GM19238 (cell line): ENCODE results near the gene CARD14.
"Not testable (repeated sequence)": the region's sequence is repeated elsewhere in the genome, so short reads cannot be mapped to it uniquely, and the experiment has no call there.

Source experiments
- DNase-seq: peaks from one replicate; pipeline ENCODE4 v3.0.0; 2011; ENCODE audit warnings: low spot score; ENCODE audit not compliant: insufficient read length

CARD14 gene

DNA sequence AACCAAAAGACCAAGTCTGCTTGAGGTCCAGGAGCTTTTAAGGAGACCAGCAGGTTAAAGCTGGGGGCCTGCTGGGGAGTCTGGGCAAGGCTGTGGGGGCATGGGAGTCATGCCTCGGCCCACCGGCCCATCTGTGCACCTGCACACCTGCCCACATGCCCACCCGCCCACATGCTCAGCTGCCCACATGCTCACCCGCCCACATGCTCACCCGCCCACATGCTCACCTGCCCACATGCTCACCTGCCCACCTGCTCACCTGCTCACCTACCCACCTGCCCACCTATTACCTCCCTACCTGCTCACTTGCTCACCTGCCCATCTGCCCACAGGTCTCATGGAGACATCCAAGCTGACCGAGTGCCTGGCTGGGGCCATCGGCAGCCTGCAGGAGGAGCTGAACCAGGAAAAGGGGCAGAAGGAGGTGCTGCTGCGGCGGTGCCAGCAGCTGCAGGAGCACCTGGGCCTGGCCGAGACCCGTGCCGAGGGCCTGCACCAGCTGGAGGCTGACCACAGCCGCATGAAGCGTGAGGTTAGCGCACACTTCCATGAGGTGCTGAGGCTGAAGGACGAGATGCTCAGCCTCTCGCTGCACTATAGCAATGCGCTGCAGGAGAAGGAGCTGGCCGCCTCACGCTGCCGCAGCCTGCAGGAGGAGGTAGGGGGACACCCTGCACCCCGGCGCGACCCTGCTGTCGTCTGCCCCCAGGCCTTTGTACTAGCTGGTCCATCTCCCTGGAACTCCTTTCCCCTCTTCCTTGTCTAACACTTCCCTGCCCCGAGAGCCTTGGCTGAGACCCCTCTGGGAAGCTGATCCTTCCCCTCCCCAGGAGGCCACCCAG is 14.0 kb downstream of the CARD14 start:
- DNase-seq, result no peak

DNA sequence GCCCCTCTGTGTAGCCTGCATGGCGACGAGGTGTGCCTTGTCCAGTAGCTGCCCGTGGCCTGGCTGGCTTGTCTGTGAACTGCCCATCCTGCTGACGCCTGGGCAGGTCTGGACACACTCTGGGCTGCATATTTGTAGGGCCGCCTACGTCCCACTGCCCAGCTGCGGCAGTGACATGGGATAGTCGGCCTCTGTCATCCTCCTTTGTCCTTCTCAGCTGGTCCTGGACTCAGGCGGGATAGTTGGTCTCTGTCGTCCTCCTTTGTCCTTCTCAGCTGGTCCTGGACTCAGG is 14.5 kb downstream of the CARD14 start:
- no peak for DNase-seq

DNA sequence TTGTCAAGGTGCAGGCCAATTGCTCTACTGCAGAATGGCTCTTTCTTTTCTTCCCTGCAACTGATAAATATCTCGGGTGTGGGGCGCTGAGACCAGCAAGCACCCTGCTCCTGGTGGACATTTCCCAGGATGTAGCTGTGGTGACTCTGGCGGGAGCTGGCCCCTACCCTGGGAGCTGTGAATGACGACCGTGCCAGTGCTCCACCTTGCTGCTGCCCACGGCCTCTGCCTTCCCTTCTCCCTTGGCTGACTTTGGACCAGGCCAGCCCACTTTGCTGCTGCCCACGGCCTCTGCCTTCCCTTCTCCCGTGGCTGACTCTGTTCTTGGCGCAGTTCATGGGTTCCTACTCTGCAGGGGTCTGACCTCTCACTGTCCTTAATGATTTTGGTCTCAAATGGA is 16.1 kb downstream of the CARD14 start:
- DNase-seq, result no peak

DNA sequence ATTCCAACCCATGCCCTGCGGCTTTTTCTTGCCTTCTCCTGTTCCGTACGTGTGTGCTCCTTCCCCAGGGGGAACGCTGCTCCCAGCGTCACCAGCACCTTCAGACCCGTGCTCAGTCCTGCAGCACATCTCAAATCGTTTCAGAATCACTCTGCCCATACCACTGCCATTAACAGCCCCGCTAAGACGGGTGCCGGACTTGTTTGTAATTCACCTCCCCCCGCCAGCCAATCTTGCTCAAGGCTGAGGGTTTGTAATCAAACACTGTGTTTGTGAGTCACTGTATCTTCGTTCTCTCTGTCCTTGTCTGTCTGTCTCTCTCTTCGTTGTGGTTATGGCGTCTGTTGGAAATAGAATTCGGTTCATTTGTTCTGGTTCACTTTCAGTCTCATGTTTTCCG is 17.3 kb downstream of the CARD14 start:
- DNase-seq, result no peak

DNA sequence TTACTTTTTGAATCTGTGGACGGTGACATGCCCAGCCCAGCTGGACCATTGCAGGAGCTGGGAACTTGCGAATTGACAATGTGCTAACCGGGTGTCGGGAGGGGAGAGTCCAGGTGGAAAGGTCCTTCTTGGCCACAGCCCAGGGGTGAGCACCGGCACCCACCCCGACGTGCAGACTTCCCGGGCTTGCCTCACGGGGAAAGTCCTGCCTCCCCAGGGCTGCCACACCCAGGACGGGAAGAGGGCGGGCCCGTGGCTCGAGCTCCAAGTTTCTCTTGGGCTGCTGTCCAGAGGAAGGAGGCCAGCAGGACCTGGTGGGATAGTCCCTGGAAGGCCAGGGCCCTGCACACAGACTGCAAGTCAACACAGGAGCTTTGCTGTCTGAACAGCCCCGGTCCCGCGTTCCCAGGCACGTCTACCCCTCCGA is 17.7 kb downstream of the CARD14 start:
- DNase-seq, result no peak

DNA sequence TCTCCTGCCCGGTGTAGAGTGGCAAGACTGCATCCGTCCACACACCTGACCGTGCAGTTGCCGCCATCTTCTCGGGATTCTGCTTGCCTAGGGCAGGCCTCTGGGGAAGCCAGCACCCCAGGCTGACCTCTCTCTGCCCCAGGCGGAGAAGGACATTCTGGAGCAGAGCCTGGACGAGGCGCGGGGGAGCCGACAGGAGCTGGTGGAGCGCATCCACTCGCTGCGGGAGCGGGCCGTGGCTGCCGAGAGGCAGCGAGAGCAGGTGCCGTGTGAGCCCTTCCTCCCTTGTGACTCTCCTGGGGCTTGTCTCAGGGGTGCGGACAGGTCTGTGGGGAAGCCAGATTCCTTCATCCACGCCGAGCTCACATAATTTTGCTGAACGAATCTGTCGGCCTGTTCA is 19.8 kb downstream of the CARD14 start:
- DNase-seq, result no peak

DNA sequence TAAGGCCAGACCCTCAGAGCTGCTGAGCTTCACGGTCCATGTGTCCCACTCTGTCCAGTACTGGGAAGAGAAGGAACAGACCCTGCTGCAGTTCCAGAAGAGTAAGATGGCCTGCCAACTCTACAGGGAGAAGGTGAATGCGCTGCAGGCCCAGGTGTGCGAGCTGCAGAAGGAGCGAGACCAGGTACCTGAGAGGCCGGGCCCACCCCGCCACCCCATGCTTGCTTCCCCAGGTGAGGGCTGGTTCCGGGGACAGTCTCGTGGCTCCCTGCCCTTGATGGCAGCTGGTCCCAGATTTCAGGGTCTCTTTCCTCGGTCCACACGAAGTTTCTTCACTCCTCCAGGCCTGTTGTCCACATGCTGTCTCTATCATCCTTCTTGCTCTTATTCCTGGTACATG is 20.9 kb downstream of the CARD14 start:
- no peak for DNase-seq

DNA sequence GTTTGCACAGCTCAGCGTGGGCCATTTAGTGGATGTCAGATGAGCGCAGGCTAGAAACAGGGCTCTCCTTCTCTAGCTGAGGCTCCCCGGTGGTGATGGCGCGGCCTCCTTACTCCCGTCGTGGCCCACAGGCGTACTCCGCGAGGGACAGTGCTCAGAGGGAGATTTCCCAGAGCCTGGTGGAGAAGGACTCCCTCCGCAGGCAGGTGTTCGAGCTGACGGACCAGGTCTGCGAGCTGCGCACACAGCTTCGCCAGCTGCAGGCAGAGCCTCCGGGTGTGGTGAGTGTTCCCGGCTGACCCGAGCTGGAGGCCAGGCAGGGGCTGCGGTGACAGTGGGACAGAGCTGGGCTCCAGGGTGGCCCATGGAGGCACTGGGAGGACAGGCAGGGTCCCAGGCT is 21.4 kb downstream of the CARD14 start:
- no peak for DNase-seq

DNA sequence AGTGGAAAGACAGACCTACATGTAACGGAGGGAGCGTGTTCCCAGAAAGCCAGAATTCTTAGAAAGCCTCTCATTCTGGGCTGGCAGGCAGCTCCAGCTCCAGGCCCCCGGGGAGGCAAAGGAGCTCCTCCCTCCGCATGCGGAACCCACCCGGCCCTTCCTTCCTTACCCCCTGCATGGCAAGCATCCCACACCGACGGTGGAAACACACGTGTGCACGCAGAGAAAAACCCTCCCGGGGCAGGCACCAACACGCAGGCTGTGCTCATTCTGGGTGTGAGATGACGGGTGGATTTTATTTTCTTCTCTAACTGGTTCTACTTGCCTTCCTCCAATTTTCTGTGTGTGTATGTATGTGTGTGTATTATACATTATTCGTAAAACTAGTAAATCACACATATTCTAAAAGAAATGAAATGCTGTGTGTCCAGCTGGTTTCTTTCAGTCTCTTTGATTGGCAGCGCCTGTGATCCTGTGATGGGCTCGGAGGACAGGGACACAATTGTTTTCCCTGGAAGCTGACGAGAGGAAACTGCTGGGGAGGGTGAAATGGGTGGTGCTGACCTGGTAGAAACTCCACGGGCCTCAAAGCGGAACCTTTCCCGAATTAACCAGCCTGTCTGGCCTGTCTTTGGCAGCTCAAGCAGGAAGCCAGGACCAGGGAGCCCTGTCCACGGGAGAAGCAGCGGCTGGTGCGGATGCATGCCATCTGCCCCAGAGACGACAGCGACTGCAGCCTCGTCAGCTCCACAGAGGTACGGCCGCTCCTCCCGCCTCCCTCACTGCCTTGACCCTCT is 22.2 kb downstream of the CARD14 start:
- no peak for DNase-seq

DNA sequence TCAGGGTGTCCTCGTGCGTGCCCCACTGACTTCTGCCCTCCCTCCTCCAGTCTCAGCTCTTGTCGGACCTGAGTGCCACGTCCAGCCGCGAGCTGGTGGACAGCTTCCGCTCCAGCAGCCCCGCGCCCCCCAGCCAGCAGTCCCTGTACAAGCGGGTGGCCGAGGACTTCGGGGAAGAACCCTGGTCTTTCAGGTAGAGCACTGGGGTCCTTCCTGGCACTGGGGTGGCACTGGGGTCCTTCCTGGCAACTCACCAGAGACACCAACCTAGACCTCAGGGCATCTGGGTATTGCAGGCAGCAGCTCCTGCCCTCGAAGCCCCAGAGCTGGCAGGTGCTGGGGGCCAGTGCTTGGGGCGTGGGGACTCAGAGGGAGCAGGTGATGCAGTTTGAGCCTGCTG is 25.3 kb downstream of the CARD14 start:
- no peak for DNase-seq

DNA sequence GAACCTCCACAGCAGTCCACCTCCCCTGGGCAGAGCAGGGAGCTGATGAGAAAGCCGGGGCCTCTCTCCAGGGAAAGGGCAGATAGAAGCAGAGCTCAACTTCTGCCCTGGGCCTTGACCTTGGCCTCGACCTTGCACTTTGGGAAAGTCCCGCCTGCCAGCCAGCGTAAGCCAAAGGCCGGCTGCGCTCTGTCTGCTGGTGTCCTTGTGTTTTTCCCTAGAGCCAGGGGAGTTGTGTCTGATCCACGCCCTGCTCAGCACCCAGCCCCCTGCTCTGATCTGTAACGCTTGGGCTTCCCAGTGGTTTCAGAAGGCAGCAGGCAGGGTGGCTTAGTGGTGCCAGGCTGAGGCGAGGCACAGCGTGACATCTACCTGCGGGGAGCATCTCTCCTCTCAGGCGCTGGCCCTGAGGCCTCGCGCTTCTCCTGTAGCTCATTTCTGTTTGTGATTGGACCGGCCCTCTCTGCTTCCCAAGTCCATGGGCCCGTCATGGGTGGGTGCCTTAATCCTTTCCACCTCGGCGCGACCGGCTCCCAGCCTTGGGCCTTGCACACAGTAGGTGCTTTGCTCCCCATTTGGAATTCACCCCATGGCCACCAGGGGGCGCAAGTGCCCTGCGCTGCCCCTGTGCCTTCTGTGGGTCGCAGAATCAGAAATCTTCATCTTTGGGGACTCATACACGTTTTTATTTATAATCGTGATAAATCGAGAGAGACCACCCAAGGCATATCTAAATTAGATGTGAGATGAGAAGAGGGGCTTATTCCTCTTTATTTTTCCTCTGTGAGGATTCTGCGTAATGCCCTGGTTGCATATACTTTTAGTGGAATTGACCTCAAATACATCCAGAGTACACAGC is 26.1 kb downstream of the CARD14 start:
- no peak for DNase-seq

DNA sequence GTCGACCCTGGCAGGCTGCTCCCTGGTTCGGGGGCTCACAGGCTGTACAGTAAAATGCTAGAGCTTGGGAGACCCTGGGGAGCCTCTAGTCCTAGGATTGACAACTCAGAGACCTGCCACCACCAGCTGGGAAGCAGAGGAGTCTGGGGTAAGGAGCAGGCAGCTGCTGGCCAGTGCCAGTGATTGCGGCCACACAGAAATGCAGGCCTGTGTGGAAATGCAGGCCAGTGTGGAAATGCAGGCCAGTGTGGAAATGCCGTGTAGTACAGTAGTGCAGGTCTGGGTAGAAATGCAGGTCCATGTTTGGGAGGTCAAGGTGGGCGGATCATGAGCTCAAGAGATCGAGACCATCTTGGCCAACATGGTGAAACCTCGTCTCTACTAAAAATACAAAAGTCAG is 26.8 kb downstream of the CARD14 start:
- DNase-seq, result no peak

DNA sequence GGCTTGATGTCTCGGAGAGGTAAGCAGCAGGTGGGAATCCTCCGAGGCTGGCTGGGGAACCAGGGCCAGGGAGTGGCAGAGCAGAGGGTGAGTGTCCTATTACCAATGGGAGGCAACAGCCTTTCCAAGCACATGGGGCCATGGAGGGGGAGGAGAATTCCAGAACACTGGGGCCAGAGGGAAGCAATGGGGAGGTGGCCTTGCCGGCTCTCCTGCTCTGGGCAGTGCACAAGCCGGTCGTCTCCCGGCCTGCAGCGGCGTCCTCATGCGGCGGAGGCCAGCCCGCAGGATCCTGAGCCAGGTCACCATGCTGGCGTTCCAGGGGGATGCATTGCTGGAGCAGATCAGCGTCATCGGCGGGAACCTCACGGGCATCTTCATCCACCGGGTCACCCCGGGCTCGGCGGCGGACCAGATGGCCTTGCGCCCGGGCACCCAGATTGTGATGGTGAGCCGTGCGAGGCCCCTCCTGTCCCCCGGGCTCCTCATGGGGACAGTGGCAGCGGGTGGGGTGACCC is 28.4 kb downstream of the CARD14 start:
- DNase-seq, result no peak

DNA sequence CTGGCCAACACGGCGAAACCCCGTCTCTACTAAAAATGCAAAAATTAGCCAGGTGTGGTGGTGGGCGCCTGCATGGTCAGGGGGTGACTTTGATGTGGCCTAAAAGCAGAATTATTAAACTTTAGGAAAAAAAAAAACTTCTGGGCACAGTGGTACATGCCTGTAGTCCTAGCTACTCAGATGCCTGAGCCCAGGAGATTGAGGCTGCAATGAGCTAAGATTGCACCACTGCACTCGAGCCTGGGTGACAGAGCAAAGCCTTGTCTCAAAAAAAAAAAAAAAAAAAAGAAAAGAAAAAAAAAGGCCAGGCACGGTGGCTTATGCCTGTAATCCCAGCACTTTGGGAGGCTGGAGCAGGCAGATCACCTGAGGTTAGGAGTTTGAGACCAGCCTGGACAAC is 29.5 kb downstream of the CARD14 start:
- not testable (repeated sequence) for DNase-seq

DNA sequence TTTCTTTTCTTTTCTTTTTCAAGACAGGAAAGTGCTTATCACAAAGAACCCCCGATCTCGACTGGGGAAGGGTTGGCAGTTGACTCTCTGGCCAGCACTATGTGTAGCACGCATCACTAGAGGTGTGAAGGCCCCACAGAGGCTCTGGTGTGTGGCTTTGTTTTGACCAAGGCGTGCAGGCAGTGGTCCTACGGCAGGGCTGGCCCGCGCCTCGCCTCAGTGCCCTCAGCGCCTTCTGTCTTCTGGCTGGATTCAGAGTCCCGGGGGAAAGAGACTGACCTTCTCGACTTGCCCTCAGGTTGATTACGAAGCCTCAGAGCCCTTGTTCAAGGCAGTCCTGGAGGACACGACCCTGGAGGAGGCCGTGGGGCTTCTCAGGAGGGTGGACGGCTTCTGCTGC is 31.6 kb downstream of the CARD14 start:
- DNase-seq, result no peak

DNA sequence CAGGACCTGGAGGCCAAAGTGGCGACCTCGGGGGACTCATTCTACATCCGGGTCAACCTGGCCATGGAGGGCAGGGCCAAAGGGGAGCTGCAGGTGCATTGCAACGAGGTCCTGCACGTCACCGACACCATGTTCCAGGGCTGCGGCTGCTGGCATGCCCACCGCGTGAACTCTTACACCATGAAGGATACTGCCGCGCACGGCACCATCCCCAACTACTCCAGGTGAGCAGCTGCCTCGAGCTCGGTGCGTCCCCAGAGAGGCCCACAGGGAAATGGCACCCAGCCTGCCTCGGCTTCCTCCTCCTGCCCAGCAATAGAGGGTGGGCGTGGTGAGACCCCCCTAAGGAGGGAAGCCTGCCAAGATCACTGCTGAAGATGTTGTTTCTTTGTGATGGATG is 32.4 kb downstream of the CARD14 start:
- no peak for DNase-seq

DNA sequence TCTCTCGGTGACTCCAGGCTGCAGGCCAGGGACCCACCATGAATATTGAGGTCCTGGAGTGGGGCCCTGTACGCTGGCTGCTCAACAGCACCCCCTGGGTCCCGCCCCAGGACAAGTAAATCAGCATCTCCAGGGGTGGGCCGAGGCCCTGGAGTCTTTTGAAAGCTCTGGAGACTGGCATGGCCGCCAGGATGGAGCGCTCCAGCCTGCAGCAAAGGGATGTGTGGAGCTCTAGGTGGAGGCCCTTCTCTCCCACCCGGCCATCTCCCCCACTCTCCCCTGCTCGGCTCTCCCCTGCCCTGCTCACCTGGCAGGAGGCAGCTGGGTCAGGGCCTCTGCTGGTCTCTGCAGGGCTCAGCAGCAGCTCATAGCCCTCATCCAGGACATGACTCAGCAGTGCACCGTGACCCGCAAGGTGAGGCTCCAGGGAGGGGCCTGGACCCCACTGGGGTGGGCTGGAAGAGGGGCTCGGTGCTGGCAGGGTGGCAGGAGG is 33.7 kb downstream of the CARD14 start:
- no peak for DNase-seq

DNA sequence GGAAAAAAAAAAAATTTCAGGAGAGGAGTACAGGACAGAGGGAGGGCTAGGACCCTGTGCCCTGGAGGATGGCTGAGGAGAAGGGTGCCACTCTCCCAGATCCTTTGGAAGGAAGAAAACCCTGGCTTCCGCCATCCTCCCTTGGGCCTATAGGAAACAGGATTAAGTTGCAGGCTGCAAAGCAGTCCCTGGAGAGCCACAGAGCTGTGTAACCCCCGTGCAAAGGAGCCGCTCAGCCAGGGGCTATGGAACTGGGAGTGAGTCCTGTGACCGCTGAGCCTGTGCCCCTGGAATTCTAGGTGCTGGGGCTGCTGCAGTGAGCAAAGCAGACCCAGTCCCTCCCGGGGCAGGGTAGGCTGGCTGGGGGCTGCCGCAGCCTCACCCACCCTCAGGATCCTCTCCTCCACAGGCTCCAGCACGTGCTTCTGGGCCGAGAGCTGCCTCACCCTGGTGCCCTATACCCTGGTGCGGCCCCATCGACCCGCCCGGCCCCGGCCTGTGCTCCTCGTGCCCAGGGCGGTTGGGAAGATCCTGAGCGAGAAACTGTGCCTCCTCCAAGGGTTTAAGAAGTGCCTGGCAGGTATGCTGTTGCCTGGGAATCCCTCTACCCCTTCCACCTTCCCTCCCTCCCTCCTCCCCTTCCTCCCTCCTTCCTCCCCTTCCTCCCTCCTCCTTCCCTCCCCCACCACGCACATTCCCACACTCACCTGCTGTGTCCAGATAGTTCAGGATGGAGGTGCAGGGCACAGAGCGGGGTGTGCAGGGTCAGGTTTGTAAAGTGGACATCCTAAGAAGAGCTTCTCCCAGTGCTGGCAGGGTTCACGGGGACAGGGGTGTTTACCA is 35.0 kb downstream of the CARD14 start:
- no peak for DNase-seq

DNA sequence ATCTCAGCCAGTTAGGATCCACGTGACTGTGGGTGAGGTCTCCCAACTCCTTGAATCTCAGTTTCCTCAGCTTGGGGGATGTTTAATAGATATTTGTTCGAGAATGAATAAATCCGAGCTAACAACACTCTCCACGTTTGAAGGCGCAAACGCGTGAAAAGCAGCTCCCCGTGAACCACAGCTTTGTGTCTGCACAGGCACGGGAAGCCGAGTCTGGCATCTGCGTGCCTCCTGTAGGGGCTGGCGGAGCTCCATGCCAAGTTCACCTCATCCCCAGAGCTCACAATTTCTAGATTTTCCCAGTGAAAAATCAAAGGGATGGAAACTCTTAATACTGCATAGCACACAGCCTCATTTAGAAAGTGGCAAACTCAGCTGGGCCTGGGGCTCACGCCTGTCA is 36.0 kb downstream of the CARD14 start:
- DNase-seq, result no peak

DNA sequence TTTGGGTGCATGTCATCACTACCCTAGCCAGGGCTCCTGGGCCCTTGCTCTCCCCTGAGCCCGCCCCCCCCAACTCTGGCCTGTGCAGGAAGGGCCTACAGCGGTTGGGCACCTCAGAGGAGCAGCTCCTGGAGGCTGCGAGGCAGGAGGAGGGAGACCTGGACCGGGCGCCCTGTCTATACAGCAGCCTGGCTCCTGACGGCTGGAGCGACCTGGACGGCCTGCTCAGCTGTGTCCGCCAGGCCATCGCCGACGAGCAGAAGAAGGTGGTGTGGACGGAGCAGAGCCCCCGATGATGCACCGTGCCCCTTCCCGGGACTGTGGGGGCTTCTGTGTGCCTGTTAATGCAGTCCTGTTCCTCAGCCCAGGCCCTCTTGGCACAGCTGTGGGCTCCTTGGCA is 38.2 kb downstream of the CARD14 start:
- DNase-seq, result no peak

DNA sequence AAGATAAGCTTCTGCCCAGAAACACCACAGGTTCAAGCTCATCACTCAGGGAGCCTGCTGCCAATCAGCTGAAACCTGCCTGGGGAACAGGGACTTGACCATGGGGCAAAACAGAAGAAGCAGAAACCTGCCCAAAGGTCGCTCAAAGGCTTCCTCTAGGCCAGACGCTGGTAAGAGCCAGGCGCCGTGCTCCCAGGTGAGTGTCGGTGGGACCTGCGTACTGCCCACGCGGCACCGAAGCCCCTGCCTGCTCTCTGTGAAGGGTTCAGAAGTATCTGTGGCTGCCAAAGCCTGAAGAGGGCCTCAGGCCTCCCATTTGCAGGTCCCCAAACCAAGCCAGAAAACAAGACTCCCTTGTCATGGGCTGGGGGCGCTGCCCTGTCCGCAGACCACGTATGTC is 39.9 kb downstream of the CARD14 start:
- no peak for DNase-seq
